ENCODE data around the gene TTC17.

DNA sequence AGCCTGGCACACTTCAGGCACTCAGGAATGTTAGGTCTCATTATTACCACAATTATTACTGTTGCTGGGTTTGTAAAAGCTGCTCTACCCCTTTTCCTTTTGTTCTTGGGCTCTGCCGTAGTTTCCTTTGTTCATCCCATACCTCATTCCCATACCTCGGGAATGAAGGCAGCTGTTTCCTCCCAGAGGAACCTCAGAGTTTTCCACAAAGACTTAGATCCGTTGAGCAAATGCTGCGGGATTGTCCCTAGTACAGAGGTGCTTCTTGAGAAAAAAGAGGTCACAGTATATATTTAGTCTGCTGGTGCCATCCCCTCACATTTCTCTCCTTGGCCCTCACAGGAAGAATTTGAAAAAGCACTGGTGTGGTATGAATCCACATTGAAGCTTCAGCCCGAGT is 134.7 kb downstream of the TTC17 start:
- TF ChIP-seq, protein P1, sequence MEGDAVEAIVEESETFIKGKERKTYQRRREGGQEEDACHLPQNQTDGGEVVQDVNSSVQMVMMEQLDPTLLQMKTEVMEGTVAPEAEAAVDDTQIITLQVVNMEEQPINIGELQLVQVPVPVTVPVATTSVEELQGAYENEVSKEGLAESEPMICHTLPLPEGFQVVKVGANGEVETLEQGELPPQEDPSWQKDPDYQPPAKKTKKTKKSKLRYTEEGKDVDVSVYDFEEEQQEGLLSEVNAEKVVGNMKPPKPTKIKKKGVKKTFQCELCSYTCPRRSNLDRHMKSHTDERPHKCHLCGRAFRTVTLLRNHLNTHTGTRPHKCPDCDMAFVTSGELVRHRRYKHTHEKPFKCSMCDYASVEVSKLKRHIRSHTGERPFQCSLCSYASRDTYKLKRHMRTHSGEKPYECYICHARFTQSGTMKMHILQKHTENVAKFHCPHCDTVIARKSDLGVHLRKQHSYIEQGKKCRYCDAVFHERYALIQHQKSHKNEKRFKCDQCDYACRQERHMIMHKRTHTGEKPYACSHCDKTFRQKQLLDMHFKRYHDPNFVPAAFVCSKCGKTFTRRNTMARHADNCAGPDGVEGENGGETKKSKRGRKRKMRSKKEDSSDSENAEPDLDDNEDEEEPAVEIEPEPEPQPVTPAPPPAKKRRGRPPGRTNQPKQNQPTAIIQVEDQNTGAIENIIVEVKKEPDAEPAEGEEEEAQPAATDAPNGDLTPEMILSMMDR (IDR thresholded peaks at IDR 0.05; ENCODE audit: insufficient read depth, low read depth, low read length) = no peak
- TF ChIP-seq EZH2 (IDR thresholded peaks at IDR 0.05; ENCODE audit: insufficient read depth, low read length) = no peak

All from astrocyte (in vitro differentiated cells and primary cell).